H1 (cell line): ENCODE measurements around the gene MINDY1. TPM values are rescaled to one million over a fixed set of nuclear protein-coding genes. Genes with fewer than 3 reads are reported as not detected.

Source experiments
- CTCF ChIA-PET: fragments of 300-600 bp; sonication (Branson Sonifier 250); formaldehyde crosslinking; loops from one replicate; lab custom pipeline; 2021; ENCODE audit not compliant: partially characterized antibody; lab: Charles Lee
- POLR2A ChIA-PET: fragments of 300-600 bp; sonication (Branson Sonifier 250); formaldehyde crosslinking; loops from one replicate; lab custom pipeline; 2021; ENCODE audit warnings: inconsistent platforms; ENCODE audit not compliant: partially characterized antibody; lab: Charles Lee
- DNase-seq, 2 experiments: peaks; one replicate each; pipeline versions ENCODE4 v3.0.0 to v3.0.0-alpha.2; 2010 to 2022; ENCODE audit warnings: low spot score in 2 of 2, low read depth in 1 of 2, mixed read lengths in 1 of 2
- FAIRE-seq: peaks from 2 replicates; lab custom pipeline; 2011; peaks lifted over from hg19 to GRCh38; lab: Jason Lieb, UNC
- H2AFZ ChIP-seq: 2 replicates; pipeline ENCODE4 v1.8.1; 2012; ENCODE audit warnings: low read length, inconsistent platforms
- H2AK5ac ChIP-seq: 2 replicates; pipeline ENCODE4 v1.6.1; 2013; ENCODE audit warnings: low read depth, low read length
- H2BK120ac ChIP-seq: replicated peaks from 2 replicates; pipeline ENCODE3; 2013; ENCODE audit warnings: low read depth, low read length, inconsistent platforms
- H2BK12ac ChIP-seq: 2 replicates; pipeline ENCODE4 v1.6.1; 2013; ENCODE audit warnings: low read depth, low read length
- H2BK15ac ChIP-seq: 2 replicates; pipeline ENCODE4 v1.6.1; 2013; ENCODE audit warnings: low read length
- H2BK20ac ChIP-seq: 2 replicates; pipeline ENCODE4 v1.6.1; 2013; ENCODE audit warnings: low read length
- H2BK5ac ChIP-seq: 2 replicates; pipeline ENCODE4 v1.6.1; 2013; ENCODE audit warnings: low read depth, low read length
- H3K14ac ChIP-seq: 2 replicates; pipeline ENCODE4 v1.6.1; 2013; ENCODE audit warnings: inconsistent platforms; ENCODE audit not compliant: insufficient read length
- H3K18ac ChIP-seq: 2 replicates; pipeline ENCODE4 v1.6.1; 2013; ENCODE audit warnings: low read length; ENCODE audit errors: extremely low read depth
- H3K23ac ChIP-seq: 2 replicates; pipeline ENCODE4 v1.6.1; 2013; ENCODE audit warnings: inconsistent platforms; ENCODE audit not compliant: insufficient read length
- H3K23me2 ChIP-seq: 2 replicates; pipeline ENCODE4 v1.6.1; 2013; ENCODE audit warnings: low read depth, low read length
- H3K27ac ChIP-seq: 2 replicates; pipeline ENCODE4 v1.6.1; 2011; ENCODE audit warnings: low read depth, low read length, inconsistent platforms
- H3K27me3 ChIP-seq, 4 experiments: replicated peaks in 1 of 4; 1 replicate in 1 of 4; 2 replicates in 3 of 4; pipeline versions ENCODE4 v1.6.1 to v1.8.1; 2011 to 2013; ENCODE audit warnings: low read length in 3 of 4, mild to moderate bottlenecking in 3 of 4, inconsistent platforms in 2 of 4, mixed read lengths in 2 of 4, moderate library complexity in 1 of 4; ENCODE audit not compliant: control insufficient read depth in 3 of 4, insufficient read depth in 3 of 4; ENCODE audit errors: extremely low read depth in 1 of 4
- H3K36me3 ChIP-seq, 4 experiments: 2 replicates each; pipeline versions ENCODE4 v1.6.1 to v1.8.1; 2011 to 2013; ENCODE audit warnings: mild to moderate bottlenecking in 4 of 4, low read length in 3 of 4, moderate library complexity in 2 of 4, control low read depth in 1 of 4, inconsistent platforms in 1 of 4; ENCODE audit not compliant: insufficient read depth in 4 of 4, control insufficient read depth in 2 of 4
- H3K4ac ChIP-seq: replicated peaks from 2 replicates; pipeline ENCODE3; 2013; ENCODE audit warnings: low read length, low read depth, mixed read lengths, inconsistent platforms; ENCODE audit not compliant: insufficient read length
- H3K4me1 ChIP-seq, 4 experiments: replicated peaks in 1 of 4; 1 replicate in 1 of 4; 2 replicates in 3 of 4; pipeline versions ENCODE4 v1.6.1 to v1.8.1; 2011 to 2013; ENCODE audit warnings: low read length in 3 of 4, inconsistent platforms in 2 of 4, mixed read lengths in 1 of 4; ENCODE audit not compliant: insufficient read depth in 4 of 4, control insufficient read depth in 3 of 4
- H3K4me2 ChIP-seq, 2 experiments: 2 replicates each; pipeline versions ENCODE4 v1.6.1 to v1.8.1; 2011 to 2013; ENCODE audit warnings: low read depth in 2 of 2, low read length in 2 of 2, control low read depth in 1 of 2, inconsistent platforms in 1 of 2, mild to moderate bottlenecking in 1 of 2; ENCODE audit not compliant: insufficient read depth in 1 of 2
- H3K4me3 ChIP-seq, 4 experiments: fragments of 200-600, 300-600 bp in 1 of 4; sonication (generic), shearing (Covaris generic), sonication (Bioruptor Twin) in 1 of 4; 2 replicates each; pipeline versions ENCODE4 v1.5.1 to v1.8.1; 2011 to 2016; ENCODE audit warnings: low read length in 4 of 4, low read depth in 3 of 4, control low read depth in 2 of 4, inconsistent platforms in 2 of 4, mild to moderate bottlenecking in 2 of 4, mixed read lengths in 1 of 4, moderate library complexity in 1 of 4; ENCODE audit not compliant: insufficient read depth in 2 of 4; ENCODE audit errors: extremely low read depth in 1 of 4
- H3K56ac ChIP-seq: replicated peaks from 2 replicates; pipeline ENCODE3; 2013; ENCODE audit warnings: low read depth, mild to moderate bottlenecking, mixed read lengths, low read length, inconsistent platforms; ENCODE audit not compliant: insufficient read length
- H3K79me1 ChIP-seq: 2 replicates; pipeline ENCODE4 v1.6.1; 2013; ENCODE audit warnings: low read depth, low read length, control low read depth
- H3K79me2 ChIP-seq, 2 experiments: 2 replicates each; pipeline versions ENCODE4 v1.6.1 to v1.8.1; 2012 to 2013; ENCODE audit warnings: low read length in 2 of 2, mild to moderate bottlenecking in 2 of 2, inconsistent platforms in 1 of 2; ENCODE audit not compliant: insufficient read depth in 2 of 2, control insufficient read depth in 1 of 2
- H3K9ac ChIP-seq, 4 experiments: replicated peaks in 1 of 4; 1 replicate in 1 of 4; 2 replicates in 3 of 4; pipeline versions ENCODE4 v1.6.1 to v1.8.1; 2011 to 2013; ENCODE audit warnings: low read depth in 3 of 4, low read length in 3 of 4, control low read depth in 2 of 4, mild to moderate bottlenecking in 2 of 4, moderate library complexity in 2 of 4, inconsistent platforms in 1 of 4; ENCODE audit errors: extremely low read depth in 1 of 4
- H3K9me3 ChIP-seq, 2 experiments: 2 replicates each; pipeline versions ENCODE4 v1.6.1 to v1.8.1; 2012 to 2013; ENCODE audit warnings: mild to moderate bottlenecking in 2 of 2, moderate library complexity in 2 of 2, control low read depth in 1 of 2, inconsistent platforms in 1 of 2, low read depth in 1 of 2, low read length in 1 of 2, mixed read lengths in 1 of 2; ENCODE audit not compliant: insufficient read depth in 2 of 2
- H4K20me1 ChIP-seq, 2 experiments: replicated peaks in 1 of 2; 2 replicates each; pipeline versions ENCODE3 to v1.8.1; 2011 to 2013; ENCODE audit warnings: inconsistent platforms in 2 of 2, low read length in 2 of 2, mild to moderate bottlenecking in 1 of 2; ENCODE audit not compliant: insufficient read depth in 2 of 2, control insufficient read depth in 1 of 2
- H4K5ac ChIP-seq: 2 replicates; pipeline ENCODE4 v1.6.1; 2013; ENCODE audit warnings: low read length, low read depth, mixed read lengths, inconsistent platforms; ENCODE audit not compliant: insufficient read length
- H4K8ac ChIP-seq: 2 replicates; pipeline ENCODE4 v1.8.0; 2013; ENCODE audit warnings: mild to moderate bottlenecking, moderate library complexity, low read length, inconsistent platforms; ENCODE audit not compliant: insufficient read depth; ENCODE audit errors: extremely low read depth
- H4K91ac ChIP-seq: replicated peaks from 2 replicates; pipeline ENCODE3; 2013; ENCODE audit warnings: low read length, mixed read lengths, inconsistent platforms; ENCODE audit not compliant: insufficient read length
- POLR2A ChIP-seq, 2 experiments: IDR thresholded peaks; 1 replicate in 1 of 2; 2 replicates in 1 of 2; pipeline ENCODE4 v1.6.1; 2011; ENCODE audit warnings: low read depth in 2 of 2, low read length in 2 of 2, mild to moderate bottlenecking in 2 of 2; ENCODE audit errors: control extremely low read depth in 1 of 2
- WGBS, 2 experiments: shearing (Covaris generic) in 1 of 2; methylation state at CpG; one replicate each; pipeline versions ENCODE4 v1.1.6 to v1.1.7; 2013 to 2015; ENCODE audit warnings: low lambda C conversion rate in 2 of 2, mixed read lengths in 2 of 2, inconsistent platforms in 1 of 2, low coverage in 1 of 2, missing lambda C conversion rate in 1 of 2; ENCODE audit not compliant: insufficient replicate concordance in 2 of 2, insufficient coverage in 1 of 2, insufficient read length in 1 of 2; ENCODE audit errors: extremely low coverage in 1 of 2, missing lambda C conversion rate in 1 of 2; 5-methylcytosine and 5-hydroxymethylcytosine counted together
- polyA plus RNA-seq, 7 experiments: library from polyadenylated mRNA; depleted of rRNA in 3 of 7; stranded (reverse) in 5 of 7; unstranded in 2 of 7; fragments of >200 nt in 5 of 7; fragments of 200-250 nt in 2 of 7; gene quantifications; 1 replicate in 5 of 7; 2 replicates in 1 of 7; 4 replicates in 1 of 7; pipeline versions ENCODE4 v1.2.1 to v1.2.3, GENCODE V29; 2011 to 2013; ENCODE audit warnings: missing spikeins in 2 of 7, mixed read lengths in 2 of 7
- total RNA-seq: library from RNA; stranded (reverse); fragmentation: NEBNext Ultra II Directional; extraction: Animal tissue kit (Norgen Biotek cat#: 25700); gene quantifications from 2 replicates; pipeline ENCODE4 v1.2.1, GENCODE V29; 2021
- TF ChIP-seq, protein P1 (sequence below): IDR thresholded peaks from 2 replicates; pipeline ENCODE4 v1.6.1; 2011; ENCODE audit warnings: low read depth, mild to moderate bottlenecking, low read length; ENCODE audit not compliant: insufficient read depth

Gene MINDY1
- total and polyA plus RNA-seq, 2 of the 8 experiments (the other 6 are each of a cell fraction or from before 2014, with no cell fraction given): 10.3 to 11.4 TPM

DNA sequence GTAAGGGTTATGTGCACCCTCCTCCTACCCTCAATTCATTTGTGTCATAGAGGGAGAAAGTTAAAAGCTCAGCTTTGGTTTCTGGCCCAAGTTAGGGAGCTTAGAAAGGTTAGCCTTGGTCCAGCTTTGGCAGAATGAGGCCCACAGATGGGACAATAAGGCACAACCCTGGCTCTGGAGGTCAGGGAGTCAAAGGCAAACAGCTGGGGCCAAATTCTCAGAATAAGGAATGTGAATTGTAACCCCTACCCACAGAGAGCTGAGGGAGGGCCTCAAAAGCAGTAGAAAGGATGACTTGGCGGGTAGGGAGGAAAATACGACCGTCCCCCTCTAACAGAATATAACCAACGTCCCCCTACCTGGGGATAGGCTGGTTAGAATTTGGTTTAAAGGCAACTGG lies 41.1 kb downstream of the MINDY1 start:
- Histone ChIP-seq H3K79me1 (peaks cover 7% of the 10 kb centered on the region; the same call in 1 of the 2 replicates), H3K4ac (no peak overlapping the region), H4K5ac (no peak overlapping the region), H3K56ac (no peak overlapping the region), H3K79me2 (peaks cover 5 to 21% of the 10 kb centered on the region in 2 experiments), H3K36me3 (peaks cover 37 to 83% (median 73%) of the 10 kb centered on the region in 4 experiments), H2AK5ac (no peak overlapping the region), H3K23ac (no peak overlapping the region), H2BK120ac (no peak overlapping the region), H3K14ac (no peak overlapping the region), H3K4me2 (no peak overlapping the region), H2BK12ac (no peak overlapping the region), H4K8ac (no peak overlapping the region), H3K18ac (no peak overlapping the region), H3K27ac (no peak overlapping the region), H2BK20ac (no peak overlapping the region), H3K4me1 (peaks cover 0 to 4% (median 2%) of the 10 kb centered on the region in 4 experiments; a peak in 2 of 7 replicates), H4K91ac (no peak overlapping the region), H4K20me1 (peaks cover 7 to 8% of the 10 kb centered on the region in 2 experiments), H2AFZ (no peak overlapping the region), H2BK5ac (no peak overlapping the region), H3K9ac (no peak overlapping the region), H3K9me3 (no peaks in the 10 kb centered on the region; a peak in 1 of 4 replicates), H2BK15ac (no peak overlapping the region), H3K4me3 (no peak overlapping the region), H3K27me3 (no peaks in the 10 kb centered on the region), H3K23me2 (no peaks in the 10 kb centered on the region)
- TF ChIP-seq, protein P1, sequence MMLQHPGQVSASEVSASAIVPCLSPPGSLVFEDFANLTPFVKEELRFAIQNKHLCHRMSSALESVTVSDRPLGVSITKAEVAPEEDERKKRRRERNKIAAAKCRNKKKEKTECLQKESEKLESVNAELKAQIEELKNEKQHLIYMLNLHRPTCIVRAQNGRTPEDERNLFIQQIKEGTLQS: no peak
- TF ChIP-seq POLR2A (IDR thresholded peaks at IDR 0.05; ENCODE audit: control extremely low read depth in 1 of 2, low read depth in 2 of 2, low read length in 2 of 2): peak in 1 of 2 experiments; percentile 49; a peak in 1 of 3 replicates
- POLR2A ChIA-PET: interaction anchor here (0.7 to 10.1 kb wide), 7 partner anchors 10 to 583 kb away, joined by 3 to 126 read pairs (median 4); partner anchors contain the start of gene CERS2
- CTCF ChIA-PET: interaction anchor here (0.9 to 4.9 kb wide), 7 partner anchors 8 to 30 kb away, joined by 3 to 27 read pairs (median 3); no protein-coding TSS in a partner anchor
- DNase-seq (no peak), FAIRE-seq (no peak)
- WGBS, 2 experiments: 92% methylated on average over 4 of the region's 4 CpGs; no CpG with 5 or more reads in 1 of the 2 experiments
